Activated naive CD8-positive, alpha-beta T cell treated with anti-CD3 and anti-CD28 coated beads, Interleukin-2, amount 10 ng/mL, durations not matched to agents 7 days and 5 days (primary cell): ENCODE data around the gene SAMD4A. TPM values are rescaled to one million over a fixed set of nuclear protein-coding genes. Genes with fewer than 3 reads are reported as not detected.

ENCODE experiments used
- ATAC-seq: fragments of 150-1000 bp; cut with Tn5 transposase; one replicate; pipeline ENCODE4 v1.10.0; 2021; ENCODE audit warnings: low read depth, moderate library complexity
- POLR2A ChIA-PET: fragments of 350-600 bp; sonication (Branson Sonifier 250); formaldehyde crosslinking; loops from one replicate; lab custom pipeline; 2021; ENCODE audit warnings: antibody characterized with exemption; lab: Charles Lee
- DNase-seq: peaks from one replicate; pipeline ENCODE4 v3.0.0; 2021
- H3K27ac Mint-ChIP-seq: one replicate; pipeline ENCODE4 v1.8.0; 2022; ENCODE audit warnings: mild to moderate bottlenecking, mixed read lengths
- H3K27me3 Mint-ChIP-seq: one replicate; pipeline ENCODE4 v1.8.0; 2022; ENCODE audit warnings: mild to moderate bottlenecking, moderate library complexity, mixed read lengths
- H3K36me3 Mint-ChIP-seq: one replicate; pipeline ENCODE4 v1.8.0; 2021; ENCODE audit warnings: mild to moderate bottlenecking, mixed read lengths
- H3K4me1 Mint-ChIP-seq: one replicate; pipeline ENCODE4 v1.8.0; 2021; ENCODE audit warnings: mixed read lengths
- H3K4me3 Mint-ChIP-seq: one replicate; pipeline ENCODE4 v1.8.0; 2022; ENCODE audit warnings: mild to moderate bottlenecking, moderate library complexity, mixed read lengths
- H3K9me3 Mint-ChIP-seq: one replicate; pipeline ENCODE4 v1.8.0; 2021; ENCODE audit warnings: mixed read lengths
- total RNA-seq, 2 experiments: library from RNA; stranded (reverse); gene quantifications; one replicate each; pipeline ENCODE4 v1.2.3, GENCODE V29; 2021

SAMD4A gene
- total RNA-seq, 2 experiments from 2014 or later = 2.6 to 2.7 TPM

- Mint-ChIP-seq H3K27me3 (peaks cover 9% of the 10 kb centered on the region), H3K9me3 (no peaks in the 10 kb centered on the region), H3K36me3 (peaks cover 7% of the 10 kb centered on the region), H3K27ac (peak overlapping the region; percentile 87), H3K4me1 (peaks cover 40% of the 10 kb centered on the region), H3K4me3 (peak overlapping the region; percentile 67)
- DNase-seq = no peak
- ATAC-seq = no peak
- POLR2A ChIA-PET = interaction anchor here (0.9 to 5.8 kb wide), 5 partner anchors 15 to 206 kb away, joined by 3 to 75 read pairs (median 3); partner anchors contain the start of gene SAMD4A
Observed at GRCh38 chr14:54772451-54772881, 205.5 kb downstream of the SAMD4A start.

- peaks cover 7% of the 10 kb centered on the region for H3K36me3 Mint-ChIP-seq
- peaks cover 9% of the 10 kb centered on the region for H3K27me3 Mint-ChIP-seq
- peak; percentile 87 for ATAC-seq
- peak; percentile 77 for DNase-seq
- peak overlapping the region; percentile 87 for H3K27ac Mint-ChIP-seq
- no peaks in the 10 kb centered on the region for H3K9me3 Mint-ChIP-seq
- H3K4me3 Mint-ChIP-seq = peak overlapping the region; percentile 67
- POLR2A ChIA-PET = interaction anchor here (0.6 to 5.8 kb wide), 10 partner anchors 16 to 264 kb away, joined by 3 to 75 read pairs (median 3); partner anchors contain the start of genes CGRRF1, GCH1 and SAMD4A
- H3K4me1 Mint-ChIP-seq = peaks cover 49% of the 10 kb centered on the region
Observed at GRCh38 chr14:54773171-54774006, 206.5 kb downstream of the SAMD4A start.

GRCh38 chr14:54774824-54775223 is 207.9 kb downstream of the SAMD4A start:
- H3K27me3 Mint-ChIP-seq = peaks cover 5% of the 10 kb centered on the region
- no peak overlapping the region for H3K4me3 Mint-ChIP-seq

GRCh38 chr14:54775486-54776140 is 208.7 kb downstream of the SAMD4A start:
- Mint-ChIP-seq H3K27me3 (no peaks in the 10 kb centered on the region), H3K27ac (no peak overlapping the region), H3K9me3 (no peaks in the 10 kb centered on the region), H3K36me3 (peaks cover 7% of the 10 kb centered on the region), H3K4me1 (peaks cover 53% of the 10 kb centered on the region), H3K4me3 (no peak overlapping the region)
- no peak for ATAC-seq
- no peak for DNase-seq
- POLR2A ChIA-PET = interaction anchor here (1.5 to 5.8 kb wide), 3 partner anchors 127 to 266 kb away, joined by 4 to 75 read pairs (median 11); partner anchors contain the start of genes GCH1 and SAMD4A

More at GRCh38 chr14:54774824-54775223, 207.9 kb downstream of the SAMD4A start:
- DNase-seq (no peak), ATAC-seq (no peak)
- H3K4me1 Mint-ChIP-seq = peaks cover 53% of the 10 kb centered on the region
- no peaks in the 10 kb centered on the region for H3K9me3 Mint-ChIP-seq
- POLR2A ChIA-PET = interaction anchor here (0.7 to 5.8 kb wide), 3 partner anchors 32 to 209 kb away, joined by 3 to 75 read pairs (median 11); partner anchors contain the start of genes GCH1 and SAMD4A
- peaks cover 7% of the 10 kb centered on the region for H3K36me3 Mint-ChIP-seq
- peak overlapping the region; percentile 32 for H3K27ac Mint-ChIP-seq

- peak; percentile 7 for ATAC-seq
- POLR2A ChIA-PET = interaction anchor here (0.6 to 5.8 kb wide), 3 partner anchors 9 to 267 kb away, joined by 3 to 75 read pairs (median 4); partner anchors contain the start of gene SAMD4A
- Mint-ChIP-seq H3K9me3 (no peaks in the 10 kb centered on the region), H3K4me1 (peaks cover 55% of the 10 kb centered on the region), H3K36me3 (peaks cover 7% of the 10 kb centered on the region), H3K27ac (peak overlapping the region; percentile 89), H3K27me3 (no peaks in the 10 kb centered on the region), H3K4me3 (peak overlapping the region; percentile 74)
- DNase-seq = peak; percentile 59
Observed at GRCh38 chr14:54776361-54777001, 209.6 kb downstream of the SAMD4A start.

- Mint-ChIP-seq H3K36me3 (peaks cover 5% of the 10 kb centered on the region), H3K9me3 (no peaks in the 10 kb centered on the region), H3K4me1 (peaks cover 49% of the 10 kb centered on the region), H3K27me3 (no peaks in the 10 kb centered on the region), H3K27ac (peak overlapping the region; percentile 89), H3K4me3 (peak overlapping the region; percentile 74)
- no peak for ATAC-seq
- POLR2A ChIA-PET = interaction anchor here (5.8 kb wide), 1 partner anchor 211 kb away, joined by 75 read pairs; the partner anchor contains the start of gene SAMD4A
- DNase-seq = no peak
Observed at GRCh38 chr14:54777395-54777794, 210.5 kb downstream of the SAMD4A start.

GRCh38 chr14:54778618-54779345 is 211.9 kb downstream of the SAMD4A start:
- Mint-ChIP-seq H3K4me1 (peaks cover 46% of the 10 kb centered on the region), H3K36me3 (peaks cover 4% of the 10 kb centered on the region), H3K4me3 (no peak overlapping the region), H3K9me3 (no peaks in the 10 kb centered on the region), H3K27me3 (no peaks in the 10 kb centered on the region), H3K27ac (no peak overlapping the region)
- POLR2A ChIA-PET = no interaction called here
- DNase-seq (no peak), ATAC-seq (no peak)

GRCh38 chr14:54781080-54781479 is 214.2 kb downstream of the SAMD4A start:
- no peaks in the 10 kb centered on the region for H3K9me3 Mint-ChIP-seq
- DNase-seq (no peak), ATAC-seq (no peak)
- no peaks in the 10 kb centered on the region for H3K27me3 Mint-ChIP-seq
- POLR2A ChIA-PET = no interaction called here
- H3K4me3 Mint-ChIP-seq = no peak overlapping the region
- peaks cover 39% of the 10 kb centered on the region for H3K4me1 Mint-ChIP-seq
- H3K36me3 Mint-ChIP-seq = peaks cover 4% of the 10 kb centered on the region
- H3K27ac Mint-ChIP-seq = no peak overlapping the region

- DNase-seq = peak; percentile 6
- Mint-ChIP-seq H3K9me3 (no peaks in the 10 kb centered on the region), H3K36me3 (peaks cover 2% of the 10 kb centered on the region), H3K4me1 (peaks cover 33% of the 10 kb centered on the region), H3K27ac (no peak overlapping the region), H3K27me3 (no peaks in the 10 kb centered on the region), H3K4me3 (no peak overlapping the region)
- ATAC-seq = no peak
- POLR2A ChIA-PET = interaction anchor here (0.5 to 1.4 kb wide), 2 partner anchors 100 to 101 kb away, joined by 3 to 4 read pairs; no protein-coding TSS in a partner anchor
Observed at GRCh38 chr14:54781961-54782750, 215.2 kb downstream of the SAMD4A start.

GRCh38 chr14:54782751-54783659 is 216.1 kb downstream of the SAMD4A start:
- no peak for DNase-seq
- no peaks in the 10 kb centered on the region for H3K36me3 Mint-ChIP-seq
- H3K9me3 Mint-ChIP-seq = no peaks in the 10 kb centered on the region
- no peaks in the 10 kb centered on the region for H3K27me3 Mint-ChIP-seq
- POLR2A ChIA-PET = interaction anchor here (1.4 kb wide), 1 partner anchor 99 kb away, joined by 4 read pairs; no protein-coding TSS in a partner anchor
- H3K27ac Mint-ChIP-seq = no peak overlapping the region
- H3K4me1 Mint-ChIP-seq = peaks cover 28% of the 10 kb centered on the region
- peak; percentile 75 for ATAC-seq
- H3K4me3 Mint-ChIP-seq = peak overlapping the region; percentile 9

- Mint-ChIP-seq H3K27ac (no peak overlapping the region), H3K27me3 (no peaks in the 10 kb centered on the region), H3K9me3 (no peaks in the 10 kb centered on the region), H3K4me1 (peaks cover 24% of the 10 kb centered on the region), H3K36me3 (no peaks in the 10 kb centered on the region), H3K4me3 (no peak overlapping the region)
- POLR2A ChIA-PET = no interaction called here
- DNase-seq = no peak
- no peak for ATAC-seq
Observed at GRCh38 chr14:54783660-54784015, 216.7 kb downstream of the SAMD4A start.
